ENCODE data around the gene EPAS1. TPM values are rescaled to one million over a fixed set of nuclear protein-coding genes. Genes with fewer than 3 reads are reported as not detected.

Gene EPAS1
- total and polyA plus RNA-seq, 2 of the 13 experiments (the other 11 are each of a cell fraction or from before 2014, with no cell fraction given): 47.1 to 182 TPM

GRCh38 chr2:46326231-46326980 is 29.2 kb downstream of the EPAS1 start (continued):
- TF ChIP-seq AHDC1 (CRISPR knock-in tag; IDR thresholded peaks at IDR 0.05; ENCODE audit: borderline replicate concordance): peak; percentile 88
- no peak for TF ChIP-seq ZBTB49 (CRISPR knock-in tag; IDR thresholded peaks at IDR 0.05; ENCODE audit: borderline replicate concordance)
- TF ChIP-seq ZNF318 (CRISPR knock-in tag; IDR thresholded peaks at IDR 0.05): no peak
- no peak for TF ChIP-seq ZNF333 (CRISPR knock-in tag; IDR thresholded peaks at IDR 0.05; ENCODE audit: borderline replicate concordance)
- TF ChIP-seq ZNF18 (CRISPR knock-in tag; IDR thresholded peaks at IDR 0.05; ENCODE audit: insufficient replicate concordance): no peak
